ENCODE data around the gene PANK4. TPM values are rescaled to one million over a fixed set of nuclear protein-coding genes. Genes with fewer than 3 reads are reported as not detected.

Gene PANK4
- total and polyA plus RNA-seq, 2 of the 8 experiments (the other 6 are each of a cell fraction or from before 2014, with no cell fraction given): 20.1 to 29.7 TPM

GRCh38 chr1:2493218-2493617 is 33.2 kb downstream of the PANK4 start (continued):
- TF ChIP-seq CBX5 (IDR thresholded peaks at IDR 0.05; ENCODE audit: low read depth, low read length) (no peak), CREB1 (IDR thresholded peaks at IDR 0.05) (no peak), TBP (IDR thresholded peaks at IDR 0.05; ENCODE audit: low read depth, low read length) (no peak), POLR2A (IDR thresholded peaks at IDR 0.05; ENCODE audit: control extremely low read depth in 1 of 2, low read depth in 2 of 2, low read length in 2 of 2) (no peak), SP1 (IDR thresholded peaks at IDR 0.05; ENCODE audit: low read depth, low read length) (no peak), ASH2L (IDR thresholded peaks at IDR 0.05; ENCODE audit: low read length) (no peak)
- TF ChIP-seq, protein P1, sequence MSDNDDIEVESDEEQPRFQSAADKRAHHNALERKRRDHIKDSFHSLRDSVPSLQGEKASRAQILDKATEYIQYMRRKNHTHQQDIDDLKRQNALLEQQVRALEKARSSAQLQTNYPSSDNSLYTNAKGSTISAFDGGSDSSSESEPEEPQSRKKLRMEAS (IDR thresholded peaks at IDR 0.05): no peak

Data from H1 (cell line).